OCI-LY7 (cell line): ENCODE data around the gene MIER2. TPM values are rescaled to one million over a fixed set of nuclear protein-coding genes. Genes with fewer than 3 reads are reported as not detected.

ENCODE experiments used
- BruUV-seq: library from RNA; stranded (reverse); fragments of 400-500 nt; replicated peaks from 2 replicates; lab custom pipeline; 2021; lab: Mats Ljungman, UMichigan
- CTCF ChIA-PET: fragments of 300-600 bp; sonication (Branson Sonifier 250); formaldehyde crosslinking; loops from one replicate; lab custom pipeline; 2022; ENCODE audit warnings: antibody characterized with exemption; ENCODE audit not compliant: unreplicated experiment; lab: Charles Lee
- POLR2A ChIA-PET: fragments of 300-600 bp; sonication (Branson Sonifier 250); formaldehyde crosslinking; loops from one replicate; lab custom pipeline; 2022; ENCODE audit warnings: antibody characterized with exemption; lab: Charles Lee
- DNase-seq: peaks from one replicate; pipeline ENCODE4 v3.0.0-alpha.2; 2015; ENCODE audit warnings: low spot score
- H2AFZ ChIP-seq: fragments of 200-600 bp; sonication (generic), shearing (Covaris generic); 2 replicates; pipeline ENCODE4 v1.6.1; 2014; ENCODE audit warnings: mild to moderate bottlenecking, antibody characterized with exemption, low read length, moderate library complexity
- H3K27ac ChIP-seq: fragments of 200-600 bp; sonication (generic); 2 replicates; pipeline ENCODE4 v1.5.1; 2014; ENCODE audit warnings: mixed run types, low read depth, mild to moderate bottlenecking, moderate library complexity, low read length, inconsistent platforms; ENCODE audit not compliant: poor library complexity, severe bottlenecking
- H3K36me3 ChIP-seq: fragments of 200-600 bp; sonication (generic); 2 replicates; pipeline ENCODE4 v1.6.1; 2014; ENCODE audit warnings: mild to moderate bottlenecking, antibody characterized with exemption, low read length, moderate library complexity, mixed read lengths; ENCODE audit not compliant: insufficient read depth
- H3K4me1 ChIP-seq: fragments of 200-600 bp; sonication (generic); 2 replicates; pipeline ENCODE4 v1.5.1; 2014; ENCODE audit warnings: mild to moderate bottlenecking, low read length; ENCODE audit not compliant: insufficient read depth, poor library complexity, severe bottlenecking
- H3K4me2 ChIP-seq: fragments of 200-600 bp; sonication (generic); 2 replicates; pipeline ENCODE4 v1.6.1; 2014; ENCODE audit warnings: mild to moderate bottlenecking, low read length
- H3K4me3 ChIP-seq: fragments of 200-600 bp; sonication (generic); 2 replicates; pipeline ENCODE4 v1.5.1; 2014; ENCODE audit warnings: mild to moderate bottlenecking, low read depth, low read length; ENCODE audit not compliant: poor library complexity, severe bottlenecking
- H3K79me2 ChIP-seq: fragments of 200-600 bp; sonication (generic); 2 replicates; pipeline ENCODE4 v1.6.1; 2016; ENCODE audit warnings: low read depth, mild to moderate bottlenecking, low read length, moderate library complexity, mixed read lengths; ENCODE audit not compliant: insufficient read depth
- H3K9me2 ChIP-seq: fragments of 200-600 bp; sonication (generic); 2 replicates; pipeline ENCODE4 v1.6.1; 2016; ENCODE audit warnings: mild to moderate bottlenecking, low read length, mixed read lengths; ENCODE audit not compliant: insufficient read depth
- H3K9me3 ChIP-seq: fragments of 200-600 bp; sonication (generic); 2 replicates; pipeline ENCODE4 v1.6.1; 2014; ENCODE audit warnings: mild to moderate bottlenecking, mixed run types, low read length, mixed read lengths
- H4K20me1 ChIP-seq: fragments of 200-600 bp; sonication (generic); 2 replicates; pipeline ENCODE4 v1.6.1; 2014; ENCODE audit warnings: mild to moderate bottlenecking, antibody characterized with exemption, low read length, moderate library complexity, mixed read lengths; ENCODE audit not compliant: insufficient read depth
- CTCF ChIP-seq: fragments of 200-600 bp; sonication (generic); conservative IDR thresholded peaks from 2 replicates; pipeline ENCODE4 v1.5.1; 2014; ENCODE audit warnings: mild to moderate bottlenecking, antibody characterized with exemption, low read length, moderate library complexity, mixed read lengths
- EZH2phosphoT487 ChIP-seq: fragments of 200-600 bp; sonication (generic); IDR thresholded peaks from 2 replicates; pipeline ENCODE4 v1.6.1; 2018; ENCODE audit warnings: low read depth, borderline replicate concordance, mild to moderate bottlenecking, mixed run types, antibody characterized with exemption, low read length, moderate library complexity, mixed read lengths
- intact Hi-C: fragments of 100-400 bp; cut with micrococcal nuclease; formaldehyde crosslinking; loops from one replicate; pipeline ENCODE4 v1.10.0; 2022; ENCODE audit not compliant: unreplicated experiment
- total RNA-seq, 2 experiments: library from RNA; depleted of rRNA in 1 of 2; stranded (reverse); fragments of >200 nt in 1 of 2; shearing (Covaris generic) in 1 of 2; gene quantifications; 2 replicates each; pipeline ENCODE4 v1.2.3, GENCODE V29; 2014 to 2022

Gene MIER2
- total RNA-seq, 2 experiments from 2014 or later = 29.1 to 30.2 TPM

GRCh38 chr19:355134-355533 is 10.5 kb upstream of the MIER2 start:
- Histone ChIP-seq H3K36me3 (no peaks in the 10 kb centered on the region), H3K79me2 (no peaks in the 10 kb centered on the region), H3K4me2 (no peak overlapping the region), H3K4me3 (no peak overlapping the region), H2AFZ (no peak overlapping the region), H3K9me3 (no peaks in the 10 kb centered on the region), H3K9me2 (no peaks in the 10 kb centered on the region), H3K4me1 (no peaks in the 10 kb centered on the region), H3K27ac (no peak overlapping the region), H4K20me1 (no peaks in the 10 kb centered on the region)
- ChIA-PET CTCF (no interaction called here), POLR2A (no interaction called here)
- intact Hi-C loops = no loop called here
- TF ChIP-seq CTCF = no peak
- TF ChIP-seq EZH2phosphoT487 = no peak
- DNase-seq = no peak
- no TSS peak for BruUV-seq

GRCh38 chr19:351976-352625 is 7.5 kb upstream of the MIER2 start:
- H3K4me3 ChIP-seq = no peak overlapping the region
- CTCF ChIA-PET = no interaction called here
- POLR2A ChIA-PET = no interaction called here
- H3K9me3 ChIP-seq = no peaks in the 10 kb centered on the region
- no peak overlapping the region for H3K27ac ChIP-seq
- H3K4me2 ChIP-seq = no peak overlapping the region
- no peak for TF ChIP-seq CTCF
- no peak for TF ChIP-seq EZH2phosphoT487
- H3K4me1 ChIP-seq = no peaks in the 10 kb centered on the region
- H3K36me3 ChIP-seq = no peaks in the 10 kb centered on the region
- intact Hi-C loops = no loop called here
- DNase-seq = no peak
- H4K20me1 ChIP-seq = no peaks in the 10 kb centered on the region
- H3K79me2 ChIP-seq = no peaks in the 10 kb centered on the region
- no TSS peak for BruUV-seq
- H3K9me2 ChIP-seq = no peaks in the 10 kb centered on the region
- no peak overlapping the region for H2AFZ ChIP-seq

GRCh38 chr19:347946-348861 is 3.6 kb upstream of the MIER2 start:
- BruUV-seq = no TSS peak
- Histone ChIP-seq H3K79me2 (peaks cover 10% of the 10 kb centered on the region), H3K36me3 (no peaks in the 10 kb centered on the region), H4K20me1 (peaks cover 8% of the 10 kb centered on the region; the same call in 1 of the 2 replicates), H3K4me1 (peaks cover 22% of the 10 kb centered on the region), H2AFZ (no peak overlapping the region), H3K9me2 (no peaks in the 10 kb centered on the region), H3K27ac (no peak overlapping the region), H3K4me3 (no peak overlapping the region), H3K9me3 (no peaks in the 10 kb centered on the region), H3K4me2 (no peak overlapping the region)
- intact Hi-C loops = no loop called here
- no peak; the same call in 1 of the 2 replicates for TF ChIP-seq CTCF
- no peak for TF ChIP-seq EZH2phosphoT487
- DNase-seq = no peak
- ChIA-PET CTCF (no interaction called here), POLR2A (no interaction called here)
